GM19324 (cell line): ENCODE data around the gene USP17L22.
"Not testable (repeated sequence)": the region's sequence is repeated elsewhere in the genome, so short reads cannot be mapped to it uniquely, and the experiment has no call there.

ENCODE experiments used
- ATAC-seq: cut with Tn5 transposase; IDR thresholded peaks from one replicate; pipeline ENCODE4 v1.9.1; 2021; ENCODE audit warnings: mild to moderate bottlenecking, moderate library complexity; ENCODE audit not compliant: unreplicated experiment, low FRiP score

USP17L22 gene, protein sequence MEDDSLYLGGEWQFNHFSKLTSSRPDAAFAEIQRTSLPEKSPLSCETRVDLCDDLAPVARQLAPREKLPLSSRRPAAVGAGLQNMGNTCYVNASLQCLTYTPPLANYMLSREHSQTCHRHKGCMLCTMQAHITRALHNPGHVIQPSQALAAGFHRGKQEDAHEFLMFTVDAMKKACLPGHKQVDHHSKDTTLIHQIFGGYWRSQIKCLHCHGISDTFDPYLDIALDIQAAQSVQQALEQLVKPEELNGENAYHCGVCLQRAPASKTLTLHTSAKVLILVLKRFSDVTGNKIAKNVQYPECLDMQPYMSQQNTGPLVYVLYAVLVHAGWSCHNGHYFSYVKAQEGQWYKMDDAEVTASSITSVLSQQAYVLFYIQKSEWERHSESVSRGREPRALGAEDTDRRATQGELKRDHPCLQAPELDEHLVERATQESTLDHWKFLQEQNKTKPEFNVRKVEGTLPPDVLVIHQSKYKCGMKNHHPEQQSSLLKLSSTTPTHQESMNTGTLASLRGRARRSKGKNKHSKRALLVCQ

DNA sequence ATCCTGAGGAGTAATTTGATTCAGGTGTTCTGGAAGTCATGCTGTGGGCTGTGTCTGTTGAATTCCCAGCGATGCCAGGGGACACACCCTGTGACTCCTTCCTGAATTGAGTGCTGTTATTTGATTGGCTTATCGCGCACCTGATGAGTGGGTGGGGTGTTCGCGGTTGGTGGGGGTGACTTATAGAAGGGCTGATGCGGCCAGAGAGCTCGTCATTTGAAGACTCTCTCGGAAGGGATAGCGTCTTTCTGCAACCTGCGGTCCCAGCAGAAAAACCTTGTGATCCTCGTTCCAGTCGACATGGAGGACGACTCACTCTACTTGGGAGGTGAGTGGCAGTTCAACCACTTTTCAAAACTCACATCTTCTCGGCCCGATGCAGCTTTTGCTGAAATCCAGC is at the start of gene USP17L22:
USP17L22 (plus strand) TSS at position 301 of the 400 bp plus-strand sequence; CDS start at position 301, 0 bp downstream.
- ATAC-seq = not testable (repeated sequence)

DNA sequence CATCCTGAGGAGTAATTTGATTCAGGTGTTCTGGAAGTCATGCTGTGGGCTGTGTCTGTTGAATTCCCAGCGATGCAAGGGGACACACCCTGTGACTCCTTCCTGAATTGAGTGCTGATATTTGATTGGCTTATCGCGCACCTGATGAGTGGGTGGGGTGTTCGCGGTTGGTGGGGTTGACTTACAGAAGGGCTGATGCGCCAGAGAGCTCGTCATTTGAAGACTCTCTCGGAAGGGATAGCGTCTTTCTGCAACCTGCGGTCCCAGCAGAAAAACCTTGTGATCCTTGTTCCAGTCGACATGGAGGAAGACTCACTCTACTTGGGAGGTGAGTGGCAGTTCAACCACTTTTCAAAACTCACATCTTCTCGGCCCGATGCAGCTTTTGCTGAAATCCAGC is 47.6 kb upstream of the USP17L22 start, which contains the start of gene USP17L12:
USP17L12 (plus strand) TSS at position 301 of the 400 bp plus-strand sequence; CDS start at position 301, 0 bp downstream.
- ATAC-seq = not testable (repeated sequence)

DNA sequence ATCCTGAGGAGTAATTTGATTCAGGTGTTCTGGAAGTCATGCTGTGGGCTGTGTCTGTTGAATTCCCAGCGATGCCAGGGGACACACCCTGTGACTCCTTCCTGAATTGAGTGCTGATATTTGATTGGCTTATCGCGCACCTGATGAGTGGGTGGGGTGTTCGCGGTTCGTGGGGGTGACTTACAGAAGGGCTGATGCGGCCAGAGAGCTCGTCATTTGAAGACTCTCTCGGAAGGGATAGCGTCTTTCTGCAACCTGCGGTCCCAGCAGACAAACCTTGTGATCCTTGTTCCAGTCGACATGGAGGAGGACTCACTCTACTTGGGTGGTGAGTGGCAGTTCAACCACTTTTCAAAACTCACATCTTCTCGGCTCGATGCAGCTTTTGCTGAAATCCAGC is 42.8 kb upstream of the USP17L22 start, which contains the start of gene USP17L13:
USP17L13 (plus strand) TSS at position 301 of the 400 bp plus-strand sequence; CDS start at position 301, 0 bp downstream.
- not testable (repeated sequence) for ATAC-seq

DNA sequence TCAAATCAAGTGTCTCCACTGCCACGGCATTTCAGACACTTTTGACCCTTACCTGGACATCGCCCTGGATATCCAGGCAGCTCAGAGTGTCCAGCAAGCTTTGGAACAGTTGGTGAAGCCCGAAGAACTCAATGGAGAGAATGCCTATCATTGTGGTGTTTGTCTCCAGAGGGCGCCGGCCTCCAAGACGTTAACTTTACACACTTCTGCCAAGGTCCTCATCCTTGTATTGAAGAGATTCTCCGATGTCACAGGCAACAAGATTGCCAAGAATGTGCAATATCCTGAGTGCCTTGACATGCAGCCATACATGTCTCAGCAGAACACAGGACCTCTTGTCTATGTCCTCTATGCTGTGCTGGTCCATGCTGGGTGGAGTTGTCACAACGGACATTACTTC is 37.2 kb upstream of the USP17L22 start:
- not testable (repeated sequence) for ATAC-seq

DNA sequence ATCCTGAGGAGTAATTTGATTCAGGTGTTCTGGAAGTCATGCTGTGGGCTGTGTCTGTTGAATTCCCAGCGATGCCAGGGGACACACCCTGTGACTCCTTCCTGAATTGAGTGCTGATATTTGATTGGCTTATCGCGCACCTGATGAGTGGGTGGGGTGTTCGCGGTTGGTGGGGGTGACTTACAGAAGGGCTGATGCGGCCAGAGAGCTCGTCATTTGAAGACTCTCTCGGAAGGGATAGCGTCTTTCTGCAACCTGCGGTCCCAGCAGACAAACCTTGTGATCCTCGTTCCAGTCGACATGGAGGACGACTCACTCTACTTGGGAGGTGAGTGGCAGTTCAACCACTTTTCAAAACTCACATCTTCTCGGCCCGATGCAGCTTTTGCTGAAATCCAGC is 33.3 kb upstream of the USP17L22 start, which contains the start of gene USP17L15:
USP17L15 (plus strand) TSS at position 301 of the 400 bp plus-strand sequence; CDS start at position 301, 0 bp downstream.
- not testable (repeated sequence) for ATAC-seq

DNA sequence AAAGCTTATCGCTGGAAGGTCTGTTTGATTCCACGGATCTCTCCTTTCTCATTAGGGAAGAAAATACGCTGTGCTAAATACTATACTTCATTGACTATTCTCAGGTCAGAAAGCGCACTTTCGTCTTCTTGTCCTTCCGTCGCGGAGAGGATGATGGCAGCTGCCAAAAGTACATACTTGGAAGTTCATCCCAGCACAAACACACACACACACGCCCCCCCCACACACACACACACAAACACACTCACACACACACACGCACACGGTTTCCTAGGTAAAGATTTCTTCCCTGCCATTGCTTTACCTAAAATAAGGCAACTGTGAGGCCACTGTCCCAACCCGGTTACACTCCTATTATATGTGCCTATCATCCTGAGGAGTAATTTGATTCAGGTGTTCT is 29.0 kb upstream of the USP17L22 start:
- not testable (repeated sequence) for ATAC-seq

DNA sequence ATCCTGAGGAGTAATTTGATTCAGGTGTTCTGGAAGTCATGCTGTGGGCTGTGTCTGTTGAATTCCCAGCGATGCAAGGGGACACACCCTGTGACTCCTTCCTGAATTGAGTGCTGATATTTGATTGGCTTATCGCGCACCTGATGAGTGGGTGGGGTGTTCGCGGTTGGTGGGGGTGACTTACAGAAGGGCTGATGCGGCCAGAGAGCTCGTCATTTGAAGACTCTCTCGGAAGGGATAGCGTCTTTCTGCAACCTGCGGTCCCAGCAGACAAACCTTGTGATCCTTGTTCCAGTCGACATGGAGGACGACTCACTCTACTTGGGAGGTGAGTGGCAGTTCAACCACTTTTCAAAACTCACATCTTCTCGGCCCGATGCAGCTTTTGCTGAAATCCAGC is 23.8 kb upstream of the USP17L22 start, which contains the start of gene USP17L17:
USP17L17 (plus strand) TSS at position 301 of the 400 bp plus-strand sequence; CDS start at position 301, 0 bp downstream.
- not testable (repeated sequence) for ATAC-seq

DNA sequence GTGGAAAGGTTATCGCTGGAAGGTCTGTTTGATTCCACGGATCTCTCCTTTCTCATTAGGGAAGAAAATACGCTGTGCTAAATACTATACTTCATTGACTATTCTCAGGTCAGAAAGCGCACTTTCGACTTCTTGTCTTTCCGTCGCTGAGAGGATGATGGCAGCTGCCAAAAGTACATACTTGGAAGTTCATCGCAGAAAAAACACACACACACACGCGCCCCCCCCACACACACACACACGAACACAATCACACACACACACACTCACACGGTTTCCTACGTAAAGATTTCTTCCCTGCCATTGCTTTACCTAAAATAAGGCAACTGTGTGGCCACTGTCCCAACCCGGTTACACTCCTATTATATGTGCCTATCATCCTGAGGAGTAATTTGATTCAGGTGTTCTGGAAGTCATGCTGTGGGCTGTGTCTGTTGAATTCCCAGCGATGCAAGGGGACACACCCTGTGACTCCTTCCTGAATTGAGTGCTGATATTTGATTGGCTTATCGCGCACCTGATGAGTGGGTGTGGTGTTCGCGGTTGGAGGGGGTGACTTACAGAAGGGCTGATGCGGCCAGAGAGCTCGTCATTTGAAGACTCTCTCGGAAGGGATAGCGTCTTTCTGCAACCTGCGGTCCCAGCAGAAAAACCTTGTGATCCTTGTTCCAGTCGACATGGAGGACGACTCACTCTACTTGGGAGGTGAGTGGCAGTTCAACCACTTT is 19.3 kb upstream of the USP17L22 start, which contains the start of gene USP17L18:
USP17L18 (plus strand) TSS at position 678 of the 728 bp plus-strand sequence; CDS start at position 678, 0 bp downstream.
- ATAC-seq = not testable (repeated sequence)

DNA sequence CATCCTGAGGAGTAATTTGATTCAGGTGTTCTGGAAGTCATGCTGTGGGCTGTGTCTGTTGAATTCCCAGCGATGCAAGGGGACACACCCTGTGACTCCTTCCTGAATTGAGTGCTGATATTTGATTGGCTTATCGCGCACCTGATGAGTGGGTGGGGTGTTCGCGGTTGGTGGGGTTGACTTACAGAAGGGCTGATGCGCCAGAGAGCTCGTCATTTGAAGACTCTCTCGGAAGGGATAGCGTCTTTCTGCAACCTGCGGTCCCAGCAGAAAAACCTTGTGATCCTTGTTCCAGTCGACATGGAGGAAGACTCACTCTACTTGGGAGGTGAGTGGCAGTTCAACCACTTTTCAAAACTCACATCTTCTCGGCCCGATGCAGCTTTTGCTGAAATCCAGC is 14.3 kb upstream of the USP17L22 start, which contains the start of gene USP17L19:
USP17L19 (plus strand) TSS at position 301 of the 400 bp plus-strand sequence; CDS start at position 301, 0 bp downstream.
- ATAC-seq = not testable (repeated sequence)

DNA sequence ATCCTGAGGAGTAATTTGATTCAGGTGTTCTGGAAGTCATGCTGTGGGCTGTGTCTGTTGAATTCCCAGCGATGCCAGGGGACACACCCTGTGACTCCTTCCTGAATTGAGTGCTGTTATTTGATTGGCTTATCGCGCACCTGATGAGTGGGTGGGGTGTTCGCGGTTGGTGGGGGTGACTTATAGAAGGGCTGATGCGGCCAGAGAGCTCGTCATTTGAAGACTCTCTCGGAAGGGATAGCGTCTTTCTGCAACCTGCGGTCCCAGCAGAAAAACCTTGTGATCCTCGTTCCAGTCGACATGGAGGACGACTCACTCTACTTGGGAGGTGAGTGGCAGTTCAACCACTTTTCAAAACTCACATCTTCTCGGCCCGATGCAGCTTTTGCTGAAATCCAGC is 9.6 kb upstream of the USP17L22 start, which contains the start of gene USP17L20:
USP17L20 (plus strand) TSS at position 301 of the 400 bp plus-strand sequence; CDS start at position 301, 0 bp downstream.
- not testable (repeated sequence) for ATAC-seq

DNA sequence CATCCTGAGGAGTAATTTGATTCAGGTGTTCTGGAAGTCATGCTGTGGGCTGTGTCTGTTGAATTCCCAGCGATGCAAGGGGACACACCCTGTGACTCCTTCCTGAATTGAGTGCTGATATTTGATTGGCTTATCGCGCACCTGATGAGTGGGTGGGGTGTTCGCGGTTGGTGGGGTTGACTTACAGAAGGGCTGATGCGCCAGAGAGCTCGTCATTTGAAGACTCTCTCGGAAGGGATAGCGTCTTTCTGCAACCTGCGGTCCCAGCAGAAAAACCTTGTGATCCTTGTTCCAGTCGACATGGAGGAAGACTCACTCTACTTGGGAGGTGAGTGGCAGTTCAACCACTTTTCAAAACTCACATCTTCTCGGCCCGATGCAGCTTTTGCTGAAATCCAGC is 4.8 kb upstream of the USP17L22 start, which contains the start of gene USP17L21:
USP17L21 (plus strand) TSS at position 301 of the 400 bp plus-strand sequence; CDS start at position 301, 0 bp downstream.
- ATAC-seq = not testable (repeated sequence)

DNA sequence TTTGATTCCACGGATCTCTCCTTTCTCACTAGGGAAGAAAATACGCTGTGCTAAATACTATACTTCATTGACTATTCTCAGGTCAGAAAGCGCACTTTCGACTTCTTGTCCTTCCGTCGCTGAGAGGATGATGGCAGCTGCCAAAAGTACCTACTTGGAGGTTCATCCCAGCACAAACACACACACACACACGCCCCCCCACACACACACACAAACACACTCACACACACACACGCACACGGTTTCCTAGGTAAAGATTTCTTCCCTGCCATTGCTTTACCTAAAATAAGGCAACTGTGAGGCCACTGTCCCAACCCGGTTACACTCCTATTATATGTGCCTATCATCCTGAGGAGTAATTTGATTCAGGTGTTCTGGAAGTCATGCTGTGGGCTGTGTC is 4.3 kb downstream of the USP17L22 start:
- not testable (repeated sequence) for ATAC-seq
